SK-N-SH (cell line): ENCODE data around the gene TAP1. TPM values are rescaled to one million over a fixed set of nuclear protein-coding genes. Genes with fewer than 3 reads are reported as not detected.

ENCODE experiments used
- CTCF ChIA-PET: fragments of 300-600, 350-600 bp; formaldehyde crosslinking; extraction: SDS; loops from one replicate; lab custom pipeline; 2021; lab: Yijun Ruan, JAX
- POLR2A ChIA-PET: fragments of 350-600 bp; sonication (Branson Sonifier 250); formaldehyde crosslinking; extraction: SDS; loops from one replicate; lab custom pipeline; 2020; ENCODE audit warnings: antibody characterized with exemption, inconsistent platforms; lab: Yijun Ruan, JAX
- DNase-seq: peaks from one replicate; pipeline ENCODE4 v3.0.0; 2012
- H2AFZ ChIP-seq: fragments of 200-600 bp; sonication (generic); 2 replicates; pipeline ENCODE4 v1.8.1; 2016; ENCODE audit warnings: antibody characterized with exemption, mild to moderate bottlenecking, low read depth
- H3F3A ChIP-seq: fragments of 200-600 bp; sonication (generic); replicated peaks from 2 replicates; pipeline ENCODE3; 2016; ENCODE audit warnings: antibody characterized with exemption, mild to moderate bottlenecking; ENCODE audit not compliant: insufficient read depth
- H3K27ac ChIP-seq, 2 experiments: fragments of 200-500 bp in 1 of 2; fragments of 200-600 bp in 1 of 2; sonication (Bioruptor generic) in 1 of 2; sonication (generic), shearing (Covaris generic) in 1 of 2; 2 replicates each; pipeline versions ENCODE4 v1.5.1 to v1.6.1; 2014 to 2016; ENCODE audit warnings: low read depth in 2 of 2, inconsistent platforms in 1 of 2, low read length in 1 of 2, mild to moderate bottlenecking in 1 of 2, mixed read lengths in 1 of 2
- H3K27me3 ChIP-seq: fragments of 200-600 bp; sonication (generic), shearing (Covaris generic); 2 replicates; pipeline ENCODE4 v1.6.1; 2016; ENCODE audit warnings: mixed run types; ENCODE audit not compliant: insufficient read depth
- H3K36me3 ChIP-seq, 2 experiments: fragments of 200-500 bp in 1 of 2; fragments of 200-600 bp in 1 of 2; sonication (Bioruptor generic) in 1 of 2; sonication (generic) in 1 of 2; replicated peaks in 1 of 2; 2 replicates each; pipeline versions ENCODE3 to v1.5.1; 2014 to 2016; ENCODE audit warnings: low read length in 1 of 2, mild to moderate bottlenecking in 1 of 2; ENCODE audit not compliant: insufficient read depth in 2 of 2, control insufficient read depth in 1 of 2
- H3K4me1 ChIP-seq, 2 experiments: fragments of 200-500 bp in 1 of 2; fragments of 200-600 bp in 1 of 2; sonication (Bioruptor generic) in 1 of 2; sonication (generic), shearing (Covaris generic) in 1 of 2; 2 replicates each; pipeline versions ENCODE4 v1.5.1 to v1.6.1; 2014 to 2016; ENCODE audit warnings: low read depth in 1 of 2, low read length in 1 of 2, mixed run types in 1 of 2; ENCODE audit not compliant: insufficient read depth in 2 of 2, control insufficient read depth in 1 of 2
- H3K4me2 ChIP-seq: fragments of 200-600 bp; sonication (generic), shearing (Covaris generic); 2 replicates; pipeline ENCODE4 v1.6.1; 2017; ENCODE audit warnings: mixed run types
- H3K4me3 ChIP-seq, 2 experiments: fragments of 200-500 bp in 1 of 2; fragments of 200-600 bp in 1 of 2; sonication (Bioruptor generic) in 1 of 2; sonication (generic), shearing (Covaris generic) in 1 of 2; 2 replicates each; pipeline versions ENCODE4 v1.5.1 to v1.8.1; 2014 to 2016; ENCODE audit warnings: low read depth in 2 of 2, inconsistent platforms in 1 of 2, low read length in 1 of 2, mild to moderate bottlenecking in 1 of 2, mixed read lengths in 1 of 2, moderate library complexity in 1 of 2
- H3K79me2 ChIP-seq: fragments of 200-600 bp; sonication (generic); 2 replicates; pipeline ENCODE4 v1.8.1; 2017; ENCODE audit warnings: mild to moderate bottlenecking; ENCODE audit not compliant: insufficient read depth
- H3K9ac ChIP-seq: fragments of 200-600 bp; sonication (generic); 2 replicates; pipeline ENCODE4 v1.6.1; 2017; ENCODE audit warnings: mixed run types
- H3K9me2 ChIP-seq: fragments of 200-600 bp; sonication (generic); 2 replicates; pipeline ENCODE4 v1.6.1; 2017; ENCODE audit warnings: mixed run types
- H3K9me3 ChIP-seq: fragments of 200-600 bp; sonication (generic); 2 replicates; pipeline ENCODE4 v1.6.1; 2017; ENCODE audit warnings: mixed run types, mild to moderate bottlenecking, moderate library complexity
- H4K20me1 ChIP-seq: fragments of 200-600 bp; sonication (generic); 2 replicates; pipeline ENCODE4 v1.6.1; 2017; ENCODE audit warnings: mild to moderate bottlenecking, mixed run types; ENCODE audit not compliant: insufficient read depth
- EZH2phosphoT487 ChIP-seq: fragments of 200-600 bp; sonication (generic); IDR thresholded peaks from 2 replicates; pipeline ENCODE4 v1.6.1; 2017; ENCODE audit warnings: low read depth, mixed run types, mild to moderate bottlenecking, antibody characterized with exemption, moderate library complexity, borderline replicate concordance
- JUND ChIP-seq: IDR thresholded peaks from 2 replicates; pipeline ENCODE4 v1.4.0; 2012
- MXI1 ChIP-seq: IDR thresholded peaks from 2 replicates; pipeline ENCODE4 v1.6.1; 2012; ENCODE audit warnings: mild to moderate bottlenecking, low read depth, low read length, improper control_type of control experiment
- RCOR1 ChIP-seq: fragments of 150-350 bp; IDR thresholded peaks from 2 replicates; pipeline ENCODE4 v1.6.1; 2017; ENCODE audit warnings: antibody characterized with exemption, low read length
- RFX5 ChIP-seq: IDR thresholded peaks from 2 replicates; pipeline ENCODE4 v1.6.1; 2012; ENCODE audit warnings: mild to moderate bottlenecking, improper control_type of control experiment, low read length
- TCF12 ChIP-seq: IDR thresholded peaks from 2 replicates; pipeline ENCODE4 v1.4.0; 2012
- USF2 ChIP-seq: fragments of 150-350 bp; IDR thresholded peaks from 2 replicates; pipeline ENCODE4 v1.6.1; 2017; ENCODE audit warnings: antibody characterized with exemption, low read length, low read depth, borderline replicate concordance
- YY1 ChIP-seq: IDR thresholded peaks from 2 replicates; pipeline ENCODE4 v1.4.0; 2012; ENCODE audit warnings: low read depth, mild to moderate bottlenecking
- ZBTB33 ChIP-seq: IDR thresholded peaks from 2 replicates; pipeline ENCODE4 v1.4.0; 2012; ENCODE audit warnings: low read depth, borderline replicate concordance
- WGBS: methylation state at CpG from one replicate; pipeline ENCODE4 v1.1.6; 2017; ENCODE audit warnings: low lambda C conversion rate; 5-methylcytosine and 5-hydroxymethylcytosine counted together
- polyA plus RNA-seq, 3 experiments: library from polyadenylated mRNA; depleted of rRNA; stranded (reverse); fragments of >200 nt; gene quantifications; 2 replicates each; pipeline ENCODE4 v1.2.3, GENCODE V29; 2012

The TAP1 gene
- polyA plus RNA-seq, 1 of the 3 experiments (the other 2 are of a cell fraction), result 31.1 TPM

GRCh38 chr6:32849126-32849525 lies 4.4 kb downstream of the TAP1 start:
- Histone ChIP-seq H3F3A (peaks cover 8% of the 10 kb centered on the region), H3K4me3 (no peak overlapping the region), H3K9me3 (no peaks in the 10 kb centered on the region), H3K4me2 (no peak overlapping the region), H3K27ac (no peak overlapping the region), H3K79me2 (peaks cover 4% of the 10 kb centered on the region; the same call in 1 of the 2 replicates), H2AFZ (no peak overlapping the region), H3K27me3 (no peaks in the 10 kb centered on the region), H3K36me3 (peaks cover 3 to 20% of the 10 kb centered on the region in 2 experiments), H3K4me1 (peaks cover 0 to 15% of the 10 kb centered on the region in 2 experiments; a peak in 1 of 4 replicates), H4K20me1 (no peaks in the 10 kb centered on the region), H3K9me2 (no peaks in the 10 kb centered on the region), H3K9ac (no peak overlapping the region)
- TF ChIP-seq RCOR1, result no peak
- TF ChIP-seq JUND, result no peak
- TF ChIP-seq TCF12, result no peak
- TF ChIP-seq YY1, result no peak
- TF ChIP-seq ZBTB33, result no peak
- TF ChIP-seq EZH2phosphoT487, result no peak
- TF ChIP-seq MXI1, result no peak
- TF ChIP-seq USF2, result no peak
- no peak for TF ChIP-seq RFX5
- no peak for DNase-seq
- CTCF ChIA-PET, result interaction anchor here (0.9 to 3.6 kb wide), 3 partner anchors 10 to 22 kb away, joined by 3 to 31 read pairs (median 26); partner anchors contain the start of gene TAP2
- WGBS, result 79% methylated on average over 6 of the region's 6 CpGs
- POLR2A ChIA-PET, result no interaction called here

- TF ChIP-seq ZBTB33, result no peak
- no peak for TF ChIP-seq MXI1
- TF ChIP-seq, all 33 proteins: peak for 0
- H3K36me3 ChIP-seq, result peaks cover 3 to 20% of the 10 kb centered on the region in 2 experiments
- WGBS, result 67% methylated on average over 8 of the region's 8 CpGs
These were observed 5.7 kb downstream of the TAP1 start for GRCh38 chr6:32847795-32848194.

More at GRCh38 chr6:32847795-32848194, 5.7 kb downstream of the TAP1 start:
- peaks cover 0 to 20% of the 10 kb centered on the region in 2 experiments; a peak in 1 of 4 replicates for H3K4me1 ChIP-seq
- H3K9ac ChIP-seq, result no peak overlapping the region
- CTCF ChIA-PET, result interaction anchor here (1.9 kb wide), 1 partner anchor 9 kb away, joined by 7 read pairs; the partner anchor contains the start of gene TAP2
- DNase-seq, result no peak
- no peaks in the 10 kb centered on the region for H4K20me1 ChIP-seq
- H3K9me3 ChIP-seq, result no peaks in the 10 kb centered on the region
- no peak overlapping the region for H3K4me2 ChIP-seq
- no peak overlapping the region for H2AFZ ChIP-seq
- H3K27me3 ChIP-seq, result no peaks in the 10 kb centered on the region
- H3K4me3 ChIP-seq, result no peak overlapping the region
- no peaks in the 10 kb centered on the region for H3K9me2 ChIP-seq
- peaks cover under 1% of the 10 kb centered on the region for H3F3A ChIP-seq
- H3K27ac ChIP-seq, result no peak overlapping the region
- POLR2A ChIA-PET, result no interaction called here
- peaks cover 4% of the 10 kb centered on the region; the same call in 1 of the 2 replicates for H3K79me2 ChIP-seq
